Activated gamma-delta T cell treated with anti-CD3 and anti-CD28 coated beads, Interleukin-2, amount 50 U/mL, for 16 hours (primary cell): ENCODE results near the gene TNIK.
"Not testable (repeated sequence)": the region's sequence is repeated elsewhere in the genome, so short reads cannot be mapped to it uniquely, and the experiment has no call there.

ENCODE experiments used
- DNase-seq: peaks from one replicate; pipeline ENCODE4 v3.0.0-alpha.2; 2020; ENCODE audit warnings: low read depth

The TNIK gene

GRCh38 chr3:171383206-171384018 lies 76.8 kb downstream of the TNIK start:
- DNase-seq: no peak

GRCh38 chr3:171382347-171382746 lies 77.9 kb downstream of the TNIK start:
- DNase-seq: not testable (repeated sequence)

GRCh38 chr3:171380711-171381425 lies 79.3 kb downstream of the TNIK start:
- DNase-seq: no peak

- no peak for DNase-seq
These were observed 80.2 kb downstream of the TNIK start for GRCh38 chr3:171379961-171380483.

- DNase-seq: no peak
These were observed 80.9 kb downstream of the TNIK start for GRCh38 chr3:171379281-171379680.

GRCh38 chr3:171378586-171378985 lies 81.6 kb downstream of the TNIK start:
- DNase-seq: no peak

GRCh38 chr3:171377859-171378258 lies 82.3 kb downstream of the TNIK start:
- no peak for DNase-seq

- DNase-seq: no peak
These were observed 83.6 kb downstream of the TNIK start for GRCh38 chr3:171376596-171376947.

GRCh38 chr3:171375666-171376595 lies 84.3 kb downstream of the TNIK start:
- no peak for DNase-seq

GRCh38 chr3:171374661-171375285 lies 85.4 kb downstream of the TNIK start:
- DNase-seq: no peak

- no peak for DNase-seq
These were observed 85.9 kb downstream of the TNIK start for GRCh38 chr3:171374260-171374659.

- DNase-seq: no peak
These were observed 86.5 kb downstream of the TNIK start for GRCh38 chr3:171373711-171374110.

- DNase-seq: no peak
These were observed 87.5 kb downstream of the TNIK start for GRCh38 chr3:171372694-171373093.

- DNase-seq: no peak
These were observed 88.9 kb downstream of the TNIK start for GRCh38 chr3:171371354-171371753.

- no peak for DNase-seq
These were observed 91.0 kb downstream of the TNIK start for GRCh38 chr3:171369156-171369555.

GRCh38 chr3:171366738-171367137 lies 93.5 kb downstream of the TNIK start:
- not testable (repeated sequence) for DNase-seq

GRCh38 chr3:171366043-171366442 lies 94.2 kb downstream of the TNIK start:
- no peak for DNase-seq

- DNase-seq: no peak
These were observed 94.7 kb downstream of the TNIK start for GRCh38 chr3:171365489-171365888.

- DNase-seq: no peak
These were observed 95.7 kb downstream of the TNIK start for GRCh38 chr3:171364500-171364899.

GRCh38 chr3:171363202-171363601 lies 97.0 kb downstream of the TNIK start:
- no peak for DNase-seq

- no peak for DNase-seq
These were observed 97.6 kb downstream of the TNIK start for GRCh38 chr3:171362575-171362974.

GRCh38 chr3:171358881-171359198 lies 101.4 kb downstream of the TNIK start:
- no peak for DNase-seq
